NCI-H524 treated with DMSO at 0.1 percent for 48 hours (cell line): Measurements from ENCODE around the gene GSK3B.

Experiments
- DNase-seq: peaks from one replicate; lab custom pipeline; 2025; lab: John Stamatoyannopoulos, UW

Gene GSK3B

GRCh38 chr3:119779731-119780383 lies 314.4 kb downstream of the GSK3B start:
- no peak for DNase-seq

DNA sequence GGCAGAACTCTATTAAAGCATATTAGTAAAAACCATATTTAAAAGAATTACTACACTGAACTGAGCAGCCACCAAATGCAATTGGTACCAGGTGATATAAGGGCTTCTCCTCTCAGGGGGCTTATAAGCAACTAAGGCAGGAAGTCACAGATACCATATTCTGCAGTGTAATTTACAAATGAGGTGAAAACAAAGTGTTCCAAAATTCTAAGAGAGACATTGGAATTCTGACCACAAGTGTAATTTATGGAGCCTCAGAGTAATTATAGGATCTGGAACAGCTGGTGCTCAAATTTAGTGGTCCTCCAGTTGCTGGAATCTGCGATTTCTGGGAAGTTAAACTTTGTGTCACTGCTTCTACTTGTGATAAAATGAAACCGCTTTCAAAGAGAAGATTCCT lies 315.4 kb downstream of the GSK3B start:
- DNase-seq, result no peak

GRCh38 chr3:119778176-119778575 lies 316.1 kb downstream of the GSK3B start:
- DNase-seq, result no peak

DNA sequence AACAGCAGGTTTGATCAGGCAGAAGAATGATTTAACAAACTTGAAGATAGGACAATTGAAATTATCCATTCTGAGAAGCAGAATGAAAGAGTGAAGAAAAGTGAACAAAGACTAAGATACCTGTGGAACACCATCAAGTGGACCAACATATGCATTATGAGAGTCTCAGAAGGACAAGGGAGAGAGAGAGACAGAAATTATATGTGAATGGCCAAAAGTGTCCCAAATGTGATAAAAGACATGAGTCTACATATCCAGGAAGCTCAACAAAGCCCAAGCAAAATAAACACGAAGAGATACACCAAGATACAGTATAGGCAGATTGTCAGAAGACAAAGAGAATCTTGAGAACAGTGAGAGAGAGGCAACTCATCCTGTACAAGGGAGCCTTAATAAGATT lies 317.9 kb downstream of the GSK3B start:
- no peak for DNase-seq

- DNase-seq, result no peak
Measured at GRCh38 chr3:119774444-119774843, 319.8 kb downstream of the GSK3B start.
